Activated CD8-positive, alpha-beta memory T cell treated with anti-CD3 and anti-CD28 coated beads, Interleukin-2, amount 10 ng/mL, durations not matched to agents 7 days and 5 days (primary cell): ENCODE results near the gene CBX7. TPM values are rescaled to one million over a fixed set of nuclear protein-coding genes. Genes with fewer than 3 reads are reported as not detected.

ENCODE experiments used
- ATAC-seq: fragments of 150-1000 bp; cut with Tn5 transposase; one replicate; pipeline ENCODE4 v1.10.0; 2021; ENCODE audit warnings: moderate library complexity
- CTCF ChIA-PET: fragments of 350-600 bp; sonication (Branson Sonifier 250); formaldehyde crosslinking; loops from one replicate; lab custom pipeline; 2021; ENCODE audit warnings: antibody characterized with exemption; lab: Charles Lee
- DNase-seq: peaks from one replicate; pipeline ENCODE4 v3.0.0-alpha.2; 2020
- H3K27ac Mint-ChIP-seq: one replicate; pipeline ENCODE4 v1.8.0; 2021; ENCODE audit warnings: mild to moderate bottlenecking, mixed read lengths
- H3K27me3 Mint-ChIP-seq: one replicate; pipeline ENCODE4 v1.8.0; 2021; ENCODE audit warnings: mixed read lengths
- H3K36me3 Mint-ChIP-seq: one replicate; pipeline ENCODE4 v1.8.0; 2021; ENCODE audit warnings: mild to moderate bottlenecking, mixed read lengths
- H3K4me1 Mint-ChIP-seq: one replicate; pipeline ENCODE4 v1.8.0; 2021; ENCODE audit warnings: mixed read lengths
- H3K4me3 Mint-ChIP-seq: one replicate; pipeline ENCODE4 v1.8.0; 2021; ENCODE audit warnings: mild to moderate bottlenecking, moderate library complexity, mixed read lengths
- H3K9me3 Mint-ChIP-seq: one replicate; pipeline ENCODE4 v1.8.0; 2022; ENCODE audit warnings: low read depth, mixed read lengths
- total RNA-seq, 2 experiments: library from RNA; stranded (reverse); gene quantifications; one replicate each; pipeline ENCODE4 v1.2.3, GENCODE V29; 2021

The CBX7 gene
- total RNA-seq, 2 experiments from 2014 or later, result 12.7 to 13.5 TPM

GRCh38 chr22:39122772-39123470 lies 29.6 kb downstream of the CBX7 start:
- Mint-ChIP-seq H3K36me3 (no peaks in the 10 kb centered on the region), H3K9me3 (no peaks in the 10 kb centered on the region), H3K4me1 (peaks cover 23% of the 10 kb centered on the region), H3K27me3 (no peaks in the 10 kb centered on the region), H3K27ac (no peak overlapping the region), H3K4me3 (no peak overlapping the region)
- no peak for ATAC-seq
- CTCF ChIA-PET, result interaction anchor here (1.4 to 2.3 kb wide), 3 partner anchors 74 to 252 kb away, joined by 3 to 11 read pairs (median 5); partner anchors contain the start of gene CBX6
- no peak for DNase-seq

DNA sequence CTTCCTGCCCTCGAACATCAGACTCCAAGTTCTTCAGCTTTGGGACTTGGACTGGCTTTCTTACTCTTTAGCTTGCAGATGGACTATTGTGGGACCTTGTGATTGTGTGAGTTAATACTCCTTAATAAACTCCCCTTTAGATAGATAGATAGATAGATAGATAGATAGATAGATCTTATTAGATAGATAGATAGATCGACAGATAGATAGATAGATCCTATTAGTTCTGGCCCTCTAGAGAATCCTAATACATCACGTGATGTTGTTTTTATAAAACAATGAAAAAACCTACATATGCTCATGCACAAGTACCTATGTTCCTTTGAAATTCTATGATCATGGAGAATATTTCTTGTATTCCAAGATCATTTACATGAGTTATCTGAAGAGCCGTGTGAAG lies 31.5 kb downstream of the CBX7 start:
- CTCF ChIA-PET, result interaction anchor here (1.0 to 2.3 kb wide), 7 partner anchors 26 to 250 kb away, joined by 3 to 11 read pairs (median 4); partner anchors contain the start of genes APOBEC3D and CBX6
- H3K9me3 Mint-ChIP-seq, result no peaks in the 10 kb centered on the region
- ATAC-seq, result no peak
- H3K36me3 Mint-ChIP-seq, result no peaks in the 10 kb centered on the region
- no peak overlapping the region for H3K4me3 Mint-ChIP-seq
- H3K27me3 Mint-ChIP-seq, result no peaks in the 10 kb centered on the region
- peak overlapping the region; percentile 8 for H3K27ac Mint-ChIP-seq
- H3K4me1 Mint-ChIP-seq, result peaks cover 40% of the 10 kb centered on the region
- no peak for DNase-seq

- Mint-ChIP-seq H3K27me3 (no peaks in the 10 kb centered on the region), H3K4me3 (peak overlapping the region; percentile 59), H3K4me1 (peaks cover 60% of the 10 kb centered on the region), H3K27ac (peak overlapping the region; percentile 91), H3K9me3 (no peaks in the 10 kb centered on the region), H3K36me3 (no peaks in the 10 kb centered on the region)
- CTCF ChIA-PET, result interaction anchor here (0.9 to 2.7 kb wide), 12 partner anchors 17 to 247 kb away, joined by 3 to 20 read pairs (median 8); no protein-coding TSS in a partner anchor
- ATAC-seq (peak; percentile 81), DNase-seq (peak; percentile 90)
Observed at GRCh38 chr22:39117585-39118191, 34.8 kb downstream of the CBX7 start.

- CTCF ChIA-PET, result interaction anchor here (0.8 to 2.1 kb wide), 3 partner anchors 21 to 113 kb away, joined by 3 to 11 read pairs (median 4); partner anchors contain the start of gene APOBEC3C
- Mint-ChIP-seq H3K9me3 (no peaks in the 10 kb centered on the region), H3K36me3 (no peaks in the 10 kb centered on the region), H3K27me3 (no peaks in the 10 kb centered on the region), H3K4me1 (peaks cover 50% of the 10 kb centered on the region), H3K4me3 (no peak overlapping the region), H3K27ac (peak overlapping the region; percentile 91)
- peak; percentile 16 for ATAC-seq
- no peak for DNase-seq
Observed at GRCh38 chr22:39115977-39116621, 36.4 kb downstream of the CBX7 start.

DNA sequence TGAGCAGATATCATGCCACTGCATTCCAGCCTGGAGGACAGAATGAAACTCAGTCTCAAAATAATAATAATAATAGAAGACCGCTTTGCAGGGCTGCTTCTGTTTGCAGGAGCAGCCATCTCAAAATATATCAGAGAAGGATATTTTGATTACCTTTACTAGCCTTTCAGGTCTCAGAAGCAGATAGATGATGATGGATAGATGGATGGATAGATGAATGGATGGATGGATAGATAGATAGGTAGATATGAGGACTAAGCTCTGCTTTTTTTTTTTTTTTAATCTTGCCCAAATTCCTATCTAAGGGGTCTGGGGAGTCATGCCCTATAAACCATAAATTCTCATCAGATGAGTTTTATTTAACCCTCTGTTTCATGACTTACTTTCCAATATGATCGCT lies 36.9 kb downstream of the CBX7 start:
- no peak for DNase-seq
- Mint-ChIP-seq H3K27ac (peak overlapping the region; percentile 22), H3K4me3 (no peak overlapping the region), H3K4me1 (peaks cover 49% of the 10 kb centered on the region), H3K27me3 (no peaks in the 10 kb centered on the region), H3K9me3 (no peaks in the 10 kb centered on the region), H3K36me3 (no peaks in the 10 kb centered on the region)
- no peak for ATAC-seq
- CTCF ChIA-PET, result interaction anchor here (0.8 to 2.1 kb wide), 3 partner anchors 20 to 112 kb away, joined by 3 to 11 read pairs (median 4); partner anchors contain the start of gene APOBEC3C

DNA sequence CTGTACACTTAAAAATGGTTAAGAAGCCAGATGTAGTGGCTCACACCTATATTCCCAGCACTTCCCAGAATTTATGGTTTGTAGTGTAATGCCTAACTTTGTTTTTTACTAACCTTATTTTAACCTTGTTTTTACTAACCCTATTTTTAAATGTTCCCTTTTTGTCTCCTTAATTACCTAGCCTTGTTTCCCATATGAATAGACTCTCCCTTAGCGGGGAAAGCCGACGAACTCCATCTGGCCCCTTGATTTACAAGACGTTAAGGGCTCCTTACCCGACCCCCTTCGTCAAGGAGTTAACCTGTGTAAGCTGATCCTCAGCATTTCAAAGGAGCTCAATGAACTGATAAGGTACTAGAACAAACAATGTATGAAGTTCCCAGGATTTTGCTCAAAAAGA lies 38.4 kb downstream of the CBX7 start:
- CTCF ChIA-PET, result interaction anchor here (0.7 to 2.1 kb wide), 4 partner anchors 16 to 108 kb away, joined by 3 to 11 read pairs (median 4); no protein-coding TSS in a partner anchor
- Mint-ChIP-seq H3K4me3 (no peak overlapping the region), H3K27ac (no peak overlapping the region), H3K4me1 (peaks cover 47% of the 10 kb centered on the region), H3K36me3 (no peaks in the 10 kb centered on the region), H3K27me3 (no peaks in the 10 kb centered on the region), H3K9me3 (no peaks in the 10 kb centered on the region)
- ATAC-seq, result no peak
- no peak for DNase-seq

- no peaks in the 10 kb centered on the region for H3K27me3 Mint-ChIP-seq
- no peak overlapping the region for H3K27ac Mint-ChIP-seq
- H3K9me3 Mint-ChIP-seq, result no peaks in the 10 kb centered on the region
- no peak overlapping the region for H3K4me3 Mint-ChIP-seq
- DNase-seq, result no peak
- CTCF ChIA-PET, result interaction anchor here (1.5 kb wide), 1 partner anchor 108 kb away, joined by 3 read pairs; no protein-coding TSS in a partner anchor
- ATAC-seq, result no peak
- no peaks in the 10 kb centered on the region for H3K36me3 Mint-ChIP-seq
- H3K4me1 Mint-ChIP-seq, result peaks cover 19% of the 10 kb centered on the region
Observed at GRCh38 chr22:39110631-39111561, 41.6 kb downstream of the CBX7 start.

DNA sequence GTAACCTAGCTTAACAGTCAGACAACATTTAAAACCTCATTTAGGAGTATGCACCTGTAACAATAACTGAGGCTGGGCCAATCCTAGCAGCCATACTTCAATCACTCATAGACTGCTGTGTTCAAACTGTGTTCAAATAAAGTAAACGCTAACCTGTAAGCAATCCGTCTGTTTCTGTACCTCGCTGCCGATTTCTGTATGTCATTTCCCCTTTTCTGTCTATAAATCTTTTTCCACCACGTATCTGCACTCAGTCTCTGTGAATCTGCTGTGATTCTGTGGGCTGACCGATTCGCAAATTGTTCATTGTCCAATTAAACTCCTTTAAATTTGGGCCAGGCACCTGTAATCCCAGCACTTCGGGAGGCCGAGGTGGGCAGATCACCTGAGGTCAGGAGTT lies 43.1 kb downstream of the CBX7 start:
- Mint-ChIP-seq H3K4me3 (no peak overlapping the region), H3K36me3 (no peaks in the 10 kb centered on the region), H3K27me3 (no peaks in the 10 kb centered on the region), H3K27ac (no peak overlapping the region), H3K9me3 (no peaks in the 10 kb centered on the region), H3K4me1 (peaks cover 9% of the 10 kb centered on the region)
- no peak for DNase-seq
- no peak for ATAC-seq
- CTCF ChIA-PET, result interaction anchor here (0.8 kb wide), 1 partner anchor 11 kb away, joined by 3 read pairs; no protein-coding TSS in a partner anchor

GRCh38 chr22:39108487-39108886 lies 44.0 kb downstream of the CBX7 start:
- H3K27me3 Mint-ChIP-seq, result no peaks in the 10 kb centered on the region
- CTCF ChIA-PET, result no interaction called here
- ATAC-seq, result no peak
- no peak overlapping the region for H3K27ac Mint-ChIP-seq
- no peak for DNase-seq
- no peaks in the 10 kb centered on the region for H3K9me3 Mint-ChIP-seq
- H3K4me1 Mint-ChIP-seq, result peaks cover 2% of the 10 kb centered on the region
- H3K4me3 Mint-ChIP-seq, result no peak overlapping the region
- peaks cover 2% of the 10 kb centered on the region for H3K36me3 Mint-ChIP-seq

GRCh38 chr22:39106326-39106725 lies 46.2 kb downstream of the CBX7 start:
- Mint-ChIP-seq H3K4me3 (no peak overlapping the region), H3K4me1 (no peaks in the 10 kb centered on the region), H3K9me3 (no peaks in the 10 kb centered on the region), H3K27ac (no peak overlapping the region), H3K36me3 (peaks cover 14% of the 10 kb centered on the region), H3K27me3 (no peaks in the 10 kb centered on the region)
- CTCF ChIA-PET, result interaction anchor here (0.9 kb wide), 1 partner anchor 16 kb away, joined by 3 read pairs; no protein-coding TSS in a partner anchor
- ATAC-seq (no peak), DNase-seq (no peak)

DNA sequence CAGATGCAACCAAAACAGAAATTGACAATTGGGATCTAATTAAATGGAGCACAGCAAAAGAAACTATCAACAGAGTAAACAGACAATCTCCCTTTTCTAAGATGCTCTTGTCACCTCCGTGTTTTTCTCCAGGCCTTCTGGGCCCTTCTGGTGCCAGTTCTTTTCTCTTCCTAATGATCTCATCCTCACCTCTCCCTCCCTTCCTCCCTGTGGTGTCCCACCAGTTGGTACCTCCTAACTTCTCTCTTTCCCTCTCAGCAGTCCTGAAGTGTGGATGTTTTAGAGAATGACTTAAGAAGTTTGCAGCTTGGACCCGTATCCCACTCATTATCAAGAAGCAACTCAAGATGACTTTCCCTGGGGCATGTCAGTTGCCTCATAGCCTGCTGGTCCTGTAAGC lies 49.0 kb downstream of the CBX7 start:
- Mint-ChIP-seq H3K4me1 (peaks cover 22% of the 10 kb centered on the region), H3K4me3 (no peak overlapping the region), H3K27me3 (no peaks in the 10 kb centered on the region), H3K36me3 (peaks cover 23% of the 10 kb centered on the region), H3K27ac (peak overlapping the region; percentile 33), H3K9me3 (no peaks in the 10 kb centered on the region)
- no peak for ATAC-seq
- no peak for DNase-seq
- CTCF ChIA-PET, result no interaction called here

DNA sequence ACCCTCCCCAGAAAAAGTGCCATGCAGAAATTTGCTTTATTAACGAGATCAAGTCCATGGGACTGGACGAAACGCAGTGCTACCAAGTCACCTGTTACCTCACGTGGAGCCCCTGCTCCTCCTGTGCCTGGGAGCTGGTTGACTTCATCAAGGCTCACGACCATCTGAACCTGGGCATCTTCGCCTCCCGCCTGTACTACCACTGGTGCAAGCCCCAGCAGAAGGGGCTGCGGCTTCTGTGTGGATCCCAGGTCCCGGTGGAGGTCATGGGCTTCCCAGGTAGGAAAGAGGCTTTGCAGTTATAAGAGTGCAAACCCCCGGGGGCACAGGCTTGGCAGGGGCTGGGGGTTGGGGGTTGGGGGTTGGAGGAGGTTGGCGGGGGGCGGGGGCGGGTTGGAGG lies 51.3 kb downstream of the CBX7 start:
- H3K27me3 Mint-ChIP-seq, result no peaks in the 10 kb centered on the region
- ATAC-seq, result no peak
- H3K4me1 Mint-ChIP-seq, result peaks cover 41% of the 10 kb centered on the region

More for the DNA sequence above, 51.3 kb downstream of the CBX7 start:
- Mint-ChIP-seq H3K4me3 (no peak overlapping the region), H3K36me3 (peaks cover 28% of the 10 kb centered on the region), H3K9me3 (no peaks in the 10 kb centered on the region), H3K27ac (no peak overlapping the region)
- CTCF ChIA-PET, result interaction anchor here (3.7 kb wide), 1 partner anchor 17 kb away, joined by 16 read pairs; no protein-coding TSS in a partner anchor
- DNase-seq, result no peak
